ENCODE results near the gene CTSH. TPM values are rescaled to one million over a fixed set of nuclear protein-coding genes. Genes with fewer than 3 reads are reported as not detected.

CTSH gene
- total RNA-seq, 1 experiment from 2014 or later, result 146 TPM

GRCh38 chr15:78949461-78949860 is 4.6 kb upstream of the CTSH start:
- no TSS peak for BruUV-seq (replicated peaks)
- H3K4me1 ChIP-seq (ENCODE audit: insufficient read depth, low read length), result peaks cover 45% of the 10 kb centered on the region
- no peak overlapping the region for H2AFZ ChIP-seq (ENCODE audit: low read length)
- POLR2A ChIA-PET (ENCODE audit: unreplicated experiment), result no interaction called here
- intact Hi-C loops (cut with micrococcal nuclease), result no loop called here
- H3F3A ChIP-seq (ENCODE audit: low read length, unreplicated experiment), result no peaks in the 10 kb centered on the region
- ATAC-seq, result no peak
- H3K9ac ChIP-seq (ENCODE audit: low read length), result no peak overlapping the region
- no peaks in the 10 kb centered on the region for H3K36me3 ChIP-seq (ENCODE audit: low read depth, low read length)
- H3K27ac ChIP-seq (ENCODE audit: low read length), result 0 out of 2 replicates have a peak overlapping the region, but pooled peaks have one; percentile 5
- peaks cover 1% of the 10 kb centered on the region for H3K79me2 ChIP-seq (ENCODE audit: low read length)
- TF ChIP-seq EZH2phosphoT487 (IDR thresholded peaks at IDR 0.05; ENCODE audit: borderline replicate concordance, low read length) (no peak), EZH2 (IDR thresholded peaks at IDR 0.05; ENCODE audit: low read length, unreplicated experiment) (no peak), CTCF (conservative IDR thresholded peaks at IDR 0.05; ENCODE audit: low read depth, low read length) (no peak)
- no peak overlapping the region for H3K4me3 ChIP-seq (ENCODE audit: low read length)
- H3K9me2 ChIP-seq (replicated peaks; ENCODE audit: low read length), result no peaks in the 10 kb centered on the region
- no peaks in the 10 kb centered on the region for H3K27me3 ChIP-seq (ENCODE audit: low read length)
- DNase-seq, result peak; percentile 64
- H3K4me2 ChIP-seq (ENCODE audit: low read length), result peak overlapping the region; percentile 42
- H4K20me1 ChIP-seq (ENCODE audit: low read length), result no peaks in the 10 kb centered on the region
- no peaks in the 10 kb centered on the region for H3K9me3 ChIP-seq (ENCODE audit: low read length)
- CTCF ChIA-PET, result interaction anchor here (0.6 to 0.7 kb wide), 2 partner anchors 19 to 30 kb away, joined by 4 to 5 read pairs; no protein-coding TSS in a partner anchor

- H3K36me3 ChIP-seq (ENCODE audit: low read depth, low read length), result no peaks in the 10 kb centered on the region
- H3K9me2 ChIP-seq (replicated peaks; ENCODE audit: low read length), result no peaks in the 10 kb centered on the region
- no TSS peak for BruUV-seq (replicated peaks)
- H3K4me1 ChIP-seq (ENCODE audit: insufficient read depth, low read length), result peaks cover 50% of the 10 kb centered on the region
- CTCF ChIA-PET, result no interaction called here
- ATAC-seq (no peak), DNase-seq (no peak)
- H3K27me3 ChIP-seq (ENCODE audit: low read length), result no peaks in the 10 kb centered on the region
- no peak overlapping the region for H3K4me2 ChIP-seq (ENCODE audit: low read length)
- intact Hi-C loops (cut with micrococcal nuclease), result no loop called here
- H3K79me2 ChIP-seq (ENCODE audit: low read length), result peaks cover 15% of the 10 kb centered on the region
- no peaks in the 10 kb centered on the region for H3F3A ChIP-seq (ENCODE audit: low read length, unreplicated experiment)
- H3K9me3 ChIP-seq (ENCODE audit: low read length), result no peaks in the 10 kb centered on the region
- no peak for TF ChIP-seq EZH2 (IDR thresholded peaks at IDR 0.05; ENCODE audit: low read length, unreplicated experiment)
- no peak for TF ChIP-seq EZH2phosphoT487 (IDR thresholded peaks at IDR 0.05; ENCODE audit: borderline replicate concordance, low read length)
- no peak for TF ChIP-seq CTCF (conservative IDR thresholded peaks at IDR 0.05; ENCODE audit: low read depth, low read length)
- no peak overlapping the region for H3K4me3 ChIP-seq (ENCODE audit: low read length)
- no peak overlapping the region for H3K27ac ChIP-seq (ENCODE audit: low read length)
- no peaks in the 10 kb centered on the region for H4K20me1 ChIP-seq (ENCODE audit: low read length)
- no peak overlapping the region for H2AFZ ChIP-seq (ENCODE audit: low read length)
- POLR2A ChIA-PET (ENCODE audit: unreplicated experiment), result no interaction called here
- H3K9ac ChIP-seq (ENCODE audit: low read length), result no peak overlapping the region
Measured at GRCh38 chr15:78947506-78947905, 2.7 kb upstream of the CTSH start.

GRCh38 chr15:78946493-78946892 is 1.6 kb upstream of the CTSH start:
- Histone ChIP-seq H3K36me3 (ENCODE audit: low read depth, low read length) (no peaks in the 10 kb centered on the region), H4K20me1 (ENCODE audit: low read length) (no peaks in the 10 kb centered on the region), H3K79me2 (ENCODE audit: low read length) (peaks cover 15% of the 10 kb centered on the region), H3K4me3 (ENCODE audit: low read length) (no peak overlapping the region), H3K4me1 (ENCODE audit: insufficient read depth, low read length) (peaks cover 40% of the 10 kb centered on the region), H3K4me2 (ENCODE audit: low read length) (no peak overlapping the region), H3K27ac (ENCODE audit: low read length) (no peak overlapping the region), H3F3A (ENCODE audit: low read length, unreplicated experiment) (no peaks in the 10 kb centered on the region), H3K9me2 (replicated peaks; ENCODE audit: low read length) (no peaks in the 10 kb centered on the region), H3K9me3 (ENCODE audit: low read length) (no peaks in the 10 kb centered on the region), H2AFZ (ENCODE audit: low read length) (no peak overlapping the region), H3K27me3 (ENCODE audit: low read length) (no peaks in the 10 kb centered on the region), H3K9ac (ENCODE audit: low read length) (no peak overlapping the region)
- TF ChIP-seq EZH2 (IDR thresholded peaks at IDR 0.05; ENCODE audit: low read length, unreplicated experiment) (no peak), EZH2phosphoT487 (IDR thresholded peaks at IDR 0.05; ENCODE audit: borderline replicate concordance, low read length) (no peak), CTCF (conservative IDR thresholded peaks at IDR 0.05; ENCODE audit: low read depth, low read length) (no peak)
- ATAC-seq (no peak), DNase-seq (no peak)
- CTCF ChIA-PET, result interaction anchor here (0.7 kb wide), 1 partner anchor 15 kb away, joined by 8 read pairs; no protein-coding TSS in a partner anchor
- POLR2A ChIA-PET (ENCODE audit: unreplicated experiment), result no interaction called here
- intact Hi-C loops (cut with micrococcal nuclease), result no loop called here
- no TSS peak for BruUV-seq (replicated peaks)
